GM21381 (cell line): ENCODE results near the gene CDRT15L2.
"Not testable (repeated sequence)": the region's sequence is repeated elsewhere in the genome, so short reads cannot be mapped to it uniquely, and the experiment has no call there.

ENCODE experiments used
- ATAC-seq: cut with Tn5 transposase; IDR thresholded peaks from one replicate; pipeline ENCODE4 v1.9.1; 2021; ENCODE audit warnings: mild to moderate bottlenecking, moderate library complexity; ENCODE audit not compliant: unreplicated experiment

The CDRT15L2 gene

GRCh38 chr17:20573216-20573615 is 6.3 kb upstream of the CDRT15L2 start:
- not testable (repeated sequence) for ATAC-seq

DNA sequence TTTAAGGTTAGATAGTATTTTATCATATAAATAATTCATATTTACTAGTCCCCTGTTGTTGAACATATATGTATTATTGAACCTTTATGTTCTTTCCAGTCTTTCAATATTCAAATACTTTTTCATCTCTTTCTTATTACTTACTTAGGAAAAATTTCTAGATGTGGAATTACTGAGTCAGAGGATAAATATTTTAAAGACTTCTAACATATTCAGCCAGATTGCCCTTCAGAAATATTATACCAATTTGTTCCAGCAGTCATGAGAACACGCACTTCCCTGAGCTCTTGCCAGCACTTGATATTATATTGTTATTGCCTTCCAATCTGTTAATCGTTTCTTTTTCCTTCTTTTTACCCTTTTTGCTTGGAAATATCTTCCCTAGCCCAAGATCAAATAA is 4.5 kb upstream of the CDRT15L2 start:
- ATAC-seq: not testable (repeated sequence)

DNA sequence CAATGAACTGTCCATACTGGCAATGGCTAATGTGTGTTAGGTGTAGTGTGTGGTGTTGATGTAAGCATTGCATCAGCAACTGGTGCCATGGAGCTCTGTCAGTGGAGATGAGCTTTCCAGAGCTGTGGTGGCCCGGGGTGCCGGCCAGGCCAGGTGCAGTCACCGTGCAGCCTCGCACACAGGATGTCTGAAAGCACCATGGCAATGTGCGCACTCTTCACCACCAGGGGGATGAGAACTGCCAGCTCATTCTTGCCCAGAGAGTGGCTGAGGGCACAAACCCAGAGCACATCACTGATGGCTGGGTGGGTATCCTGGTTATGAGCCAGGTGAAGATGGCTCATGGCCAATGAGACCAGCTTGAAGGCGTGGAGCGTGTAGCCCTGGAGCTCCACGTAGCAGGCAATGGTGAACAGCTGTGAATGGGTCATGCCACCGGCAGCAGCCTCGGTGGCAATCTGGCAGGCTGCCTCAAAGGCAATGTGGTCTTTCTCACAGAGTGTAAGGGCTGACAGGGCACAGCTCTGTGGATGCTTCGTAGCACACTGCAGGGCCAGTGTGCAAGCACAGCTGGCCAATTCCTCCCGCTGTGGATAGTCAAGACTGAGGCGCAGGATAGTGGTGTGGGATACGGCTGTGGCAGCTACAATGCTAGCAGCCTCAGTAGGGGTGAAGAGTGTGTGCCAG is 4.5 kb downstream of the CDRT15L2 start:
- not testable (repeated sequence) for ATAC-seq

DNA sequence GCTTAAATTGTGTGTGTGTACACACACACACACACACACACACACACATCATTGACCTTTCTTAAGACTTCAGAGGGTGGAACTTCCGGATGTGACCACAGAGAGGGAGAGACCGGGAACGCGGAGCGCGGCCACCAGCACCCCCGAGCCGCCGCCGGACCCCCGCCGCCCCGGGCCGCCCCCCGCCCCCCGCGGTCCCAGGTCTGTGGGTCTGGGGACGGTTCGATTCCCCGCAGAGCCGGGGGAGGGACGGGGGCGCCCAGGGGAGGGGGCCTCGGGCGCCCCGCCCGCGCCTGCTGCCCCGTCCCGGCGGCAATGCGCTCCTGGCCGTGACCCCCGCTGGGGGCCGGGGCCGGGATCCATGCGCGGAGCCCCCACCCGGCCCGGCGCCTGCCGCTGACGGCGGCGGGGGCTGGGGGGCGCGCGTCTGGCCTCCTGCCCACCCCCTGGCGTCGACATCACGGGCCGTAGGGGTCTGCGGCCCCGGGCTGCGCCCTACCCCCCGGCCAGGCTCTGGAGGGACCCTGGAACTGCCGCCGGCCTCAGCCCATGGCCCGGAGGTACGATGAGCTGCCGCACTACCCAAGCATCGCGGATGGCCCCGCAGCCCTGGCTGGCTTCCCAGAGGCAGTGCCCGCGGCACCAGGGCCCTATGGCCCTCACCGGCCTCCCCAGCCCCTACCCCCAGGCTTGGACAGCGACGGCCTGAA is 9.4 kb downstream of the CDRT15L2 start:
- ATAC-seq: not testable (repeated sequence)

DNA sequence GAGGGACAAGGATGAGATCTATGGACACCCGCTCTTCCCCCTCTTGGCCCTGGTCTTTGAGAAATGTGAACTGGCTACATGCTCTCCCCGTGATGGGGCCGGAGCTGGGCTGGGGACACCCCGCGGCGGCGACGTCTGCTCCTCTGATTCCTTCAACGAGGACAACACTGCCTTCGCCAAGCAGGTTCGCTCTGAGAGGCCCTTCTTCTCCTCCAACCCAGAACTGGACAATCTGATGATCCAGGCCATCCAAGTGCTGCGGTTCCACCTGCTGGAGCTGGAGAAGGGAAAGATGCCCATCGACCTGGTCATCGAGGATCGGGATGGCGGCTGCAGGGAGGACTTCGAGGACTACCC is 9.9 kb downstream of the CDRT15L2 start:
- ATAC-seq: not testable (repeated sequence)

- ATAC-seq: not testable (repeated sequence)
Observed at GRCh38 chr17:20591040-20591439, 11.5 kb downstream of the CDRT15L2 start.

- ATAC-seq: not testable (repeated sequence)
Observed at GRCh38 chr17:20605568-20605967, 26.0 kb downstream of the CDRT15L2 start.

- not testable (repeated sequence) for ATAC-seq
Observed at GRCh38 chr17:20609490-20609889, 30.0 kb downstream of the CDRT15L2 start.

DNA sequence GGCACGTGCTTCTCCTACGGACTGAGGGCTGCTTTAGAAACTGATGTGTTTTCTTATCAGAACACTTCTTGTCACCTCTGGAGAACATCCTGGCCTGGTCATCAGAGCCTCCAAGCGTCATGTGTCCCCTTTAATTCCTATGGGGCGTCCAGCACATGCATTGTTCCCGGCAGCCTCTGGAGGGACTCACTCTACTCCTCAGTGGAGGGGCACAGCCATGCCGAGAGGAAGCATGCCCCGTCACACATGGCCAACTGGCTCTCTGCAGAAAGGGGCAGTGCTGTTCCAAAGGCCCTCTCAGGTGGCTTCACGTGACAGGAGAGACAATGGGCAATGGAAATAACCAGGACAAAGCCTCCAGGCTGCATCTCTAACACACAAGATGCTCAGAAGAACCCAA is 31.8 kb downstream of the CDRT15L2 start:
- ATAC-seq: no peak

- ATAC-seq: no peak
Observed at GRCh38 chr17:20612635-20613034, 33.1 kb downstream of the CDRT15L2 start.

GRCh38 chr17:20613248-20613647 is 33.7 kb downstream of the CDRT15L2 start:
- ATAC-seq: no peak

- no peak for ATAC-seq
Observed at GRCh38 chr17:20613905-20614304, 34.4 kb downstream of the CDRT15L2 start.

DNA sequence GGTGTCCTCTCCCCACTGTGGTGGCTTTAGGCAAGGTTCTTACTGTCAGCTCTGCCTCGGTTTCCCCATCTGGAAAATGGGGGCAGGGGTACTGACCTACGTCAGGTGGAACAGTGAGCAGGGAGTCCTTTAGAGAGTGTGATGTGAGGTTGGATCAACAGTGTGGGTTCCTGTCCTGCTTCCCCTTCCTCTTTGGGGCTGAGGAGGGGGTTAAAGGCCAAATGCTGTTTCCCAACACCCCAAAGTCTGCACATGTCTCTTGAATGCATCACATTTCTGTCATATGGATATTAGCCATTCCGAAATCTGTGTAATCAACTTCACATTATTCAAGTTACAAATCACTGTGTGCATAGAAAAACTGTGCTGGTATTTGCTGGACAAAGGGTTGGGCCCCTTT is 35.9 kb downstream of the CDRT15L2 start:
- ATAC-seq: not testable (repeated sequence)
